Brain microvascular endothelial cell (primary cell): ENCODE data around the gene PPP5C.
A peak's percentile ranks its signal among the peaks of the same experiment; 100 is the strongest.

Source experiments
- DNase-seq: peaks from one replicate; pipeline ENCODE4 v3.0.0-alpha.2; 2020
- H3K27ac ChIP-seq: fragments of 250-450 bp; sonication (Bioruptor Pico); 2 replicates; pipeline ENCODE4 v1.5.1; 2020; ENCODE audit warnings: mild to moderate bottlenecking, moderate library complexity
- H3K27me3 ChIP-seq: fragments of 250-450 bp; sonication (Bioruptor Pico); replicated peaks from 2 replicates; pipeline ENCODE4 v1.5.1; 2020; ENCODE audit warnings: mild to moderate bottlenecking
- H3K36me3 ChIP-seq: fragments of 250-450 bp; sonication (Bioruptor Pico); replicated peaks from 2 replicates; pipeline ENCODE4 v1.5.1; 2020; ENCODE audit warnings: mild to moderate bottlenecking
- H3K4me3 ChIP-seq: 2 replicates; pipeline ENCODE4 v1.5.1; 2011; ENCODE audit warnings: low read depth, mild to moderate bottlenecking, control low read depth, low read length, moderate library complexity
- in situ Hi-C: cut with HindIII; loops from 2 replicates; pipeline ENCODE4 v1.10.0; 2017; ENCODE audit warnings: low sequenced_read_pairs, low pct_ligation_motif_present
- TF ChIP-seq, protein P1 (sequence below): IDR thresholded peaks from 2 replicates; pipeline ENCODE4 v1.5.1; 2011; ENCODE audit warnings: low read depth, mild to moderate bottlenecking, moderate library complexity, low read length, control low read depth, inconsistent platforms; ENCODE audit errors: missing control alignments

The PPP5C gene

DNA sequence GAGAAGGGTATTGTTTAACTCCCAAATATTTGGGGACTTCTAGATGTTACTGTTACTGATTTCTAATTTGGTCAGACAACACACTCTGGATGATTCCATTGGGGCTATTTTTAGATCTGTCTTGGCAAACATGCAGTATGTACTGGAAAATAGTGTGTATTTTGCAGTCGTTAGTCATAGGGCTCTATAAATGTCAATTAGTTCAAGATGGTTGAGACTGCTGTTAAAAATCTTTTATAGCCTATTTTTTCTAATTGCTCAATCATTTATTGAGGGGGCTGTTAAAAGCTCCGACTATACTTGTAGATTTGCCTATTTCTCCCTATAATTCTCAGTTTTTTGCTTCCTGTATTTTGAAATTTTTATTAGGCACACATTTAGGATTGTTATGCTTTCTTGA is 31.4 kb downstream of the PPP5C start:
- TF ChIP-seq, protein P1, sequence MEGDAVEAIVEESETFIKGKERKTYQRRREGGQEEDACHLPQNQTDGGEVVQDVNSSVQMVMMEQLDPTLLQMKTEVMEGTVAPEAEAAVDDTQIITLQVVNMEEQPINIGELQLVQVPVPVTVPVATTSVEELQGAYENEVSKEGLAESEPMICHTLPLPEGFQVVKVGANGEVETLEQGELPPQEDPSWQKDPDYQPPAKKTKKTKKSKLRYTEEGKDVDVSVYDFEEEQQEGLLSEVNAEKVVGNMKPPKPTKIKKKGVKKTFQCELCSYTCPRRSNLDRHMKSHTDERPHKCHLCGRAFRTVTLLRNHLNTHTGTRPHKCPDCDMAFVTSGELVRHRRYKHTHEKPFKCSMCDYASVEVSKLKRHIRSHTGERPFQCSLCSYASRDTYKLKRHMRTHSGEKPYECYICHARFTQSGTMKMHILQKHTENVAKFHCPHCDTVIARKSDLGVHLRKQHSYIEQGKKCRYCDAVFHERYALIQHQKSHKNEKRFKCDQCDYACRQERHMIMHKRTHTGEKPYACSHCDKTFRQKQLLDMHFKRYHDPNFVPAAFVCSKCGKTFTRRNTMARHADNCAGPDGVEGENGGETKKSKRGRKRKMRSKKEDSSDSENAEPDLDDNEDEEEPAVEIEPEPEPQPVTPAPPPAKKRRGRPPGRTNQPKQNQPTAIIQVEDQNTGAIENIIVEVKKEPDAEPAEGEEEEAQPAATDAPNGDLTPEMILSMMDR, result no peak
- Histone ChIP-seq H3K4me3 (no peak overlapping the region), H3K27me3 (no peaks in the 10 kb centered on the region), H3K36me3 (peaks cover 33% of the 10 kb centered on the region), H3K27ac (no peak overlapping the region)
- DNase-seq, result peak; percentile 27
- in situ Hi-C loops, result no loop called here

DNA sequence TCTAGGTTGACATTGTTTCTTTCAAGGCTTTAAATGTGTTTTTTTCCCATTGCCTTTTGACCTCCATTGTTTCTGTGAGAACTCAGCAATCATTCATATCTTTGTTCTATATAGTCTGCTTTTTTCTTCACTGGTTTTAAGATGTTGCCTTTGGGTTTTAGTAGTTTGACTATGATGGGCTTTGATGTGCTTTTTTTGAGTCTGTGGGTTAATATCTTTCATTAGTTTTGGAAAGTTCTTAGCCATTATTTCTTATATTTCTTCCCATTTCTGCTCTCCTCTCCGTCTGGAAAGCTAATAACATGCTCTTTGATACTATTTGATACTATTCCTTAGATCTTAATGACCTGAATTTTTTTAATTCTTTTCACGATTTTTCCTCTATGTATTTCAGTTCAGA is 33.8 kb downstream of the PPP5C start:
- H3K27ac ChIP-seq, result no peak overlapping the region
- no peaks in the 10 kb centered on the region for H3K27me3 ChIP-seq
- no peak overlapping the region for H3K4me3 ChIP-seq
- TF ChIP-seq, protein P1, result no peak
- H3K36me3 ChIP-seq, result peaks cover 52% of the 10 kb centered on the region
- no peak for DNase-seq
- in situ Hi-C loops, result no loop called here

DNA sequence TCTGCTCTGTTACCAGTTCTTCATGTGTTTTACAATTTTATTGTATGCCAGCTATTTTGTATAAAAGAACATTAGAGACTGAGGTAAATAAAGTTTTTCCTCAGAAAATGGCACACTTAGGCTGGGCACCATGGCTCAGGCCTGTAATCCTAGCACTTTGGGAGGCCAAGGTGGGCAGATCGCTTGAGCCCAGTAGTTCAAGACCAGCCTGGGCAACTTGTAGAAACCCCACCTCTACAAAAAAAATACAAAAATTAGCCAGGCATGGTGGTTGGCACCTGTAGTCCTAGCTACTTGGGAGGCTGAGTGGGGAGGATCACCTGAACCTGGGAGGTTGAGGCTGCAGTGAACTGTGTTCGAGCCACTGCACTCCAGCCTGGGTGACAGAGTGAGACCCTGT is 34.5 kb downstream of the PPP5C start:
- H3K27me3 ChIP-seq, result no peaks in the 10 kb centered on the region
- in situ Hi-C loops, result no loop called here
- peaks cover 52% of the 10 kb centered on the region for H3K36me3 ChIP-seq

DNA sequence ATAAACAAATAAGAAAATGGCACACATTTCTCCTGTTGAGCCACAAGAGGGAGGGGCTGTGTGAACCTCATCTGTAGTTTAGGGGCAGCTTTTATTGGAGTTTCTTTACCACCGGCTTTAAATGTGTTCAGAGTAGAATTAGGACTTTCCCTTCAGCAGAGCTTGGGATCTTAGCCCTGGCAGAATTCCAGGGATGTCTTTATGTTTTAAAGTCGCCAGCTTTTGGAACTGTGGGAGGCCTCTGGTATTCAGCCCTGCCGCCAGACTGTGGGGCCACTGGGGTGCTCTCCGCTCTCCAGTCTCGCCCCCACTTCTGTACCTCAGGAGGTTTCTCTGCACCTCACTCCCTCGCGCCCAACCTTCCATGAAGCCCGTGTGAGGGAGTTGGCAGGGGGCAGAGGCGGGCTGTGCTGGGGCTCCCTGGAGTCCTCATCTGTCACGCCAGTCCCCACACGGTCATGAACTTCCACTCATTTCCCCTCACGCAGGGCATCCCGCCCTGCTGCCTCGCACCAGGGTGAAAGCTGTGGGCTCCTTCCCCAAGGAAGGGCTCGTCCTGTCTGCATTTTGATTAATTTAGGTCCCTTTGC is 35.0 kb downstream of the PPP5C start:
- Histone ChIP-seq H3K27ac (no peak overlapping the region), H3K4me3 (no peak overlapping the region), H3K27me3 (no peaks in the 10 kb centered on the region), H3K36me3 (peaks cover 51% of the 10 kb centered on the region)
- TF ChIP-seq, protein P1, result no peak
- no peak for DNase-seq
- in situ Hi-C loops, result no loop called here

More for the DNA sequence above, 34.5 kb downstream of the PPP5C start:
- Histone ChIP-seq H3K27ac (no peak overlapping the region), H3K4me3 (no peak overlapping the region)
- TF ChIP-seq, protein P1, result no peak
- DNase-seq, result no peak

DNA sequence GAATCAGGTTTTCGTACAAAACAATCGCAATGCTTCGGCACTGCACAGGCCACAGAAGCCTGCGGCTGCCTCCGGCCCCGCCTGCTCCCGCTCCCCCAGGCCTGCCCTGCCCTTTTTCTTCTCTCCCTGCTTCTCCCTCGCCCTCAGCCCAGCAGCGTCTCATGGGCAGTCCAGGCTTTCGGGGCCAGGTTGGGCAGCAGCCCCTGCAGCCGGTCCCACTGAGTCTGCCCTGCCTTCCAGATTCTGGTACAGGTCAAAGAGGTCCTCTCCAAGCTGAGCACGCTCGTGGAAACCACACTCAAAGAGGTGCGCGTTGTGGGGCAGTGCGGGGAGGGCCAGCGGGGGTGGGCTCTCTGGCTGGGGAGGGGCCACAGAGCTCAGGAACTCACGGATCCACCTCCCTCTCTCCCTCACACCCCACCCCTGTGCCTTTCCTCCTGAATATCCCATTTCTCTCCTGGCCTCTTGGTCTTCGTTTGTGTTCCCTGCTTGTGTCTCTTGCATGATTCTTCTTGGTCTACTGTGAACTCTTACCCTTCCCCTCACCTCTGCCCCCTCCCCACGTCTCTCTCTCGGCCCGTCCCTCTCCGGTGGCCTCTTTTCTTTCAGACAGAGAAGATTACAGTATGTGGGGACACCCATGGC is 36.4 kb downstream of the PPP5C start:
- in situ Hi-C loops, result no loop called here
- Histone ChIP-seq H3K36me3 (peaks cover 57% of the 10 kb centered on the region), H3K27ac (no peak overlapping the region), H3K27me3 (no peaks in the 10 kb centered on the region), H3K4me3 (no peak overlapping the region)
- TF ChIP-seq, protein P1, result no peak
- no peak for DNase-seq

DNA sequence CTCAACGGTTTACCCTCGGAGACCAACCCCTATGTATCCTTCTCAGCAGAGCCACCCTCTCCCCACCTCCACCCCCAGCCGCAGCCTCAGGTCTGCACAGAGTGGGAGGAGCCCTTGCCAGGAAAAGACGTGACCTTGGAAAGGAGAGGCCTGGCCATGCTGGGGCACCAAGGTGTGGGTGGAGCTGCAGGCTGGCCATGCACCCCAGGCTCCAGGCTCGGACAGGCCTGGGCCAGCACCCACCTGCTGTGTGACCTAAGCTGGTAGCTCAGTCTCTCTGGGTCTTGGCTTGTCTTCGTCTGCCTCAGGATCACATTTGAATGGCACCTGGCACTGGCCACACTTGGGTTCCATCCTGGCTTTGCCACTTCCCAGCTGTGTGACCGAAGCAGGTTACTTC is 37.0 kb downstream of the PPP5C start:
- TF ChIP-seq, protein P1, result no peak
- in situ Hi-C loops, result no loop called here
- H3K4me3 ChIP-seq, result no peak overlapping the region
- H3K27ac ChIP-seq, result no peak overlapping the region
- DNase-seq, result no peak
- H3K36me3 ChIP-seq, result peaks cover 62% of the 10 kb centered on the region
- H3K27me3 ChIP-seq, result no peaks in the 10 kb centered on the region
